ENCODE data around the gene ABCC1. TPM values are rescaled to one million over a fixed set of nuclear protein-coding genes. Genes with fewer than 3 reads are reported as not detected.

The ABCC1 gene
- total and polyA plus RNA-seq, 2 of the 8 experiments (the other 6 are each of a cell fraction or from before 2014, with no cell fraction given): 42.6 to 66.8 TPM

DNA sequence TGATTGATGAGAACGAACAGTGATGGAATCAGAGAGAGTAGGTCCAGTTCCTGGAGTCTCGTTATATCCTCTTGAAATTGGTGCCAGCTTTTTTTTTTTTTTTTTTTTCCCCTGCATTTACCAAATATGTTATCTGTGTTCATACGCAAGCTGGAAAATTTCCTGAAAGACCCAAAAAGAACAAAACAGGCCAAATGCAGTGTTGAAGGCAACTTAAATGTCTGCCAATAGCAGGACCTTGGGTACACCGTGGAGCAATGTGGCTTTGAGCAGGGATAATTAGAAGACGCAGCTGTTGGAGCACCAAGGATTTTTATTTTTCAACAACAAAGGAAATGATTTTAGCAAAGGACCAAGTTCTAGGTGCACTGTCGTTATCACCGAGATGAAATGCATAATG, 168.9 kb downstream of the ABCC1 start:
- H3K79me1 ChIP-seq (ENCODE audit: low read depth, low read length): no peaks in the 10 kb centered on the region
- H3K14ac ChIP-seq (ENCODE audit: insufficient read length): no peak overlapping the region
- no peaks in the 10 kb centered on the region for H3K79me2 ChIP-seq (ENCODE audit: control insufficient read depth in 1 of 2, insufficient read depth in 2 of 2, low read length in 2 of 2)
- ChIA-PET CTCF (ENCODE audit: partially characterized antibody) (interaction anchor here (0.5 to 1.7 kb wide), 4 partner anchors 9 to 701 kb away, joined by 3 to 7 read pairs (median 4); no protein-coding TSS in a partner anchor), POLR2A (ENCODE audit: partially characterized antibody) (no interaction called here)
- no peak overlapping the region for H3K18ac ChIP-seq (ENCODE audit: extremely low read depth, low read length)
- no peak overlapping the region for H3K23ac ChIP-seq (ENCODE audit: insufficient read length)
- H4K5ac ChIP-seq (ENCODE audit: insufficient read length, low read depth, low read length): no peak overlapping the region
- H4K91ac ChIP-seq (replicated peaks; ENCODE audit: insufficient read length, low read length): no peak overlapping the region
- H2AK5ac ChIP-seq (ENCODE audit: low read depth, low read length): no peak overlapping the region
- no peak overlapping the region for H2BK20ac ChIP-seq (ENCODE audit: low read length)
- no peak overlapping the region for H3K9ac ChIP-seq (replicated peaks in 1 of 4; ENCODE audit: extremely low read depth in 1 of 4, low read depth in 3 of 4, low read length in 3 of 4)
- H3K23me2 ChIP-seq (ENCODE audit: low read depth, low read length): no peaks in the 10 kb centered on the region
- H3K4ac ChIP-seq (replicated peaks; ENCODE audit: insufficient read length, low read depth, low read length): no peak overlapping the region
- no peak overlapping the region for H2AFZ ChIP-seq (ENCODE audit: low read length)
- no peak for DNase-seq (ENCODE audit: low read depth in 1 of 2, low spot score in 2 of 2)
- no peaks in the 10 kb centered on the region for H3K9me3 ChIP-seq (ENCODE audit: insufficient read depth in 2 of 2, low read depth in 1 of 2, low read length in 1 of 2)
- no peak overlapping the region for H2BK15ac ChIP-seq (ENCODE audit: low read length)
- no peak overlapping the region for H4K8ac ChIP-seq (ENCODE audit: extremely low read depth, insufficient read depth, low read length)
- no peak overlapping the region for H2BK12ac ChIP-seq (ENCODE audit: low read depth, low read length)
- no peak overlapping the region for H3K4me2 ChIP-seq (ENCODE audit: insufficient read depth in 1 of 2, low read depth in 2 of 2, low read length in 2 of 2)
- H2BK120ac ChIP-seq (replicated peaks; ENCODE audit: low read depth, low read length): no peak overlapping the region
- no peak overlapping the region for H3K4me3 ChIP-seq (ENCODE audit: extremely low read depth in 1 of 4, insufficient read depth in 2 of 4, low read depth in 3 of 4, low read length in 4 of 4)
- FAIRE-seq: no peak
- no peaks in the 10 kb centered on the region for H3K27me3 ChIP-seq (replicated peaks in 1 of 4; ENCODE audit: control insufficient read depth in 3 of 4, extremely low read depth in 1 of 4, insufficient read depth in 3 of 4, low read length in 3 of 4)
- WGBS, 2 experiments (ENCODE audit: extremely low coverage in 1 of 2, insufficient coverage in 1 of 2, insufficient read length in 1 of 2, insufficient replicate concordance in 2 of 2, low coverage in 1 of 2, low lambda C conversion rate in 2 of 2, missing lambda C conversion rate in 1 of 2): 98% methylated on average over 7 of the region's 7 CpGs; no CpG with 5 or more reads in 1 of the 2 experiments
- peaks cover 13 to 52% (median 35%) of the 10 kb centered on the region in 4 experiments for H3K36me3 ChIP-seq (ENCODE audit: control insufficient read depth in 2 of 4, insufficient read depth in 4 of 4, low read length in 3 of 4)
- no peak overlapping the region for H3K56ac ChIP-seq (replicated peaks; ENCODE audit: insufficient read length, low read depth, low read length)
- H3K27ac ChIP-seq (ENCODE audit: low read depth, low read length): no peak overlapping the region
- peaks cover 0 to 3% of the 10 kb centered on the region in 2 experiments for H4K20me1 ChIP-seq (replicated peaks in 1 of 2; ENCODE audit: control insufficient read depth in 1 of 2, insufficient read depth in 2 of 2, low read length in 2 of 2)
- H3K4me1 ChIP-seq (replicated peaks in 1 of 4; ENCODE audit: control insufficient read depth in 3 of 4, insufficient read depth in 4 of 4, low read length in 3 of 4): no peaks in the 10 kb centered on the region
- H2BK5ac ChIP-seq (ENCODE audit: low read depth, low read length): no peak overlapping the region
- no peak for TF ChIP-seq CBX5 (IDR thresholded peaks at IDR 0.05; ENCODE audit: low read depth, low read length)
- TF ChIP-seq JUN (IDR thresholded peaks at IDR 0.05; ENCODE audit: low read depth, low read length): no peak
- TF ChIP-seq GABPA (IDR thresholded peaks at IDR 0.05; ENCODE audit: borderline replicate concordance, insufficient read depth, low read length): no peak
- TF ChIP-seq CHD2 (IDR thresholded peaks at IDR 0.05; ENCODE audit: low read length): no peak
- TF ChIP-seq GTF2F1 (IDR thresholded peaks at IDR 0.05; ENCODE audit: borderline replicate concordance, low read depth, low read length): no peak
- no peak for TF ChIP-seq HDAC2 (IDR thresholded peaks at IDR 0.05; ENCODE audit: borderline replicate concordance in 1 of 2, low read depth in 2 of 2, low read length in 2 of 2)
- no peak for TF ChIP-seq RBBP5 (IDR thresholded peaks at IDR 0.05; ENCODE audit: borderline replicate concordance, low read depth, low read length)
- no peak for TF ChIP-seq EZH2 (IDR thresholded peaks at IDR 0.05; ENCODE audit: low read depth, low read length, severe bottlenecking)
- TF ChIP-seq POU5F1 (IDR thresholded peaks at IDR 0.05; ENCODE audit: low read depth, low read length): no peak
- TF ChIP-seq USF2 (IDR thresholded peaks at IDR 0.05; ENCODE audit: low read length): no peak
- no peak for TF ChIP-seq ATF3 (IDR thresholded peaks at IDR 0.05; ENCODE audit: insufficient read depth, low read depth, low read length)
- no peak for TF ChIP-seq BRCA1 (IDR thresholded peaks at IDR 0.05; ENCODE audit: low read depth, low read length)
